Measurements from ENCODE around the gene ZDHHC1.

GRCh38 chr16:67451061-67451703 is 34.9 kb upstream of the ZDHHC1 start:
- no peak for TF ChIP-seq CTCF (IDR thresholded peaks at IDR 0.05)
- TF ChIP-seq POLR2A (IDR thresholded peaks at IDR 0.05; ENCODE audit: low read depth) = no peak
- TF ChIP-seq EP300 (IDR thresholded peaks at IDR 0.05) = no peak
- TF ChIP-seq POLR2AphosphoS5 (IDR thresholded peaks at IDR 0.05) = no peak
